ENCODE measurements around the gene CSF2RB. TPM values are rescaled to one million over a fixed set of nuclear protein-coding genes. Genes with fewer than 3 reads are reported as not detected.

CSF2RB gene
- total and polyA plus RNA-seq, 2 experiments from 2014 or later: 2.6 to 4.1 TPM

DNA sequence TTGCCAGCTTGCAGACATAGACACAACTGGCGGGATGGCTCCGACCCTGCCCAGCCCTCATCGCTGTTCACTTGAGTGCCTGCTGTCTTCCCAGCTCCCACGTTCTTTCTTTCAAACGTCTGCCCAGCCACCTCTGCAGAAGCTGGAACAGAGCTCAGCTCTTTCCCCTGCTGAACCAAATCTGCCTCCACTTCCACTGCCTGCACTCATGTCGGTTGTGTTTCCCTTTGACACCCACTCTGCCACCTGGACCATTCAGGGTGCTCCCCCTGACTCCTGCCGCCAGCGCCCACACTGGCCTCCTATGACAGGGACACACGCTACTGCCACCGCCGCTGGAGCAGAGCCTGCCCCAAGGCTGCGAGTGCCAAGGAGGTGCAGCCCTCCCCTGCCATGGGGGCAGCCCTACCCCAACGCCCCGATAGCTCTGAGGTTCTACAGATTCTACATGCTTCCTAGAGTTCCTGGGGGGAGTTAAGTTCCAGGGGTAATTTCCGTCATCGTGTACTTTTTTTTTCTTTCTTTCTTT, 67.9 kb downstream of the CSF2RB start:
- H3K4me3 ChIP-seq: no peak overlapping the region
- no peak overlapping the region for H2AFZ ChIP-seq
- H3K4me2 ChIP-seq (ENCODE audit: unreplicated experiment): no peak overlapping the region
- H3F3A ChIP-seq (ENCODE audit: insufficient read depth): no peaks in the 10 kb centered on the region
- H4K20me1 ChIP-seq (ENCODE audit: insufficient read depth): no peaks in the 10 kb centered on the region
- H3K9me2 ChIP-seq (ENCODE audit: insufficient read depth): no peaks in the 10 kb centered on the region
- H3K4me1 ChIP-seq (ENCODE audit: insufficient read depth): 0 out of 2 replicates have a peak, but pooled peaks cover 4% of the 10 kb centered on the region
- no peak overlapping the region for H3K27ac ChIP-seq
- H3K9me3 ChIP-seq (ENCODE audit: low read depth): no peaks in the 10 kb centered on the region
- in situ Hi-C loops (cut with MboI): loop anchor here (10.0 kb wide), 1 partner anchor 197 kb away; no protein-coding TSS in a partner anchor
- H3K9ac ChIP-seq: no peak overlapping the region
- H3K79me2 ChIP-seq (ENCODE audit: insufficient read depth): no peaks in the 10 kb centered on the region
- WGBS, 2 experiments (ENCODE audit: low coverage in 1 of 2, low lambda C conversion rate in 2 of 2, missing lambda C conversion rate in 2 of 2): 54 to 58% methylated on average over 14 to 16 of the region's 16 CpGs
- peaks cover 9% of the 10 kb centered on the region; the same call in 1 of the 2 replicates for H3K27me3 ChIP-seq (replicated peaks; ENCODE audit: insufficient read depth)
- no peak for TF ChIP-seq EZH2phosphoT487 (IDR thresholded peaks at IDR 0.05; ENCODE audit: insufficient read depth, low read depth)
- no peak for TF ChIP-seq EZH2 (IDR thresholded peaks at IDR 0.05; ENCODE audit: insufficient read depth, poor library complexity, severe bottlenecking)
- H3K36me3 ChIP-seq (ENCODE audit: low read depth): no peaks in the 10 kb centered on the region
- no peak for DNase-seq

DNA sequence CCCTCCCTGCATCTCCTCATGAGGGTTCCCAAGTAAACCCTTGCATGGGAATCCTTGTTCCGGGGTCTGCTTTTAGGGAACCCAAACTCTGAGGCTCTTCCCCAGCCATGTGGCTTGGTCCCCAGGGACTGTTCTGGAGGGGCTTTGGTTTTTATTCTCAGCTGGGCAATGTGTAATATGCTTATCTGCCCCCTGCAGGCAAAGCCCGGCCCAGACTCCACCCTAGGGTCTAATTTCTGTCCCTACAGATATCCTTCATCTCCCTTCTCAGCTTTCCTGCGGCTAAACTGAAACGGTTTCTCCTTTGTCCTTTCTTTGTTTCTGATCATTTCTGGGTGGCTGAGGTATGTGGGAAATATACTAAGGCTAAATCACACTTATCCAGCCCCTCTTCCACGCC, 68.7 kb downstream of the CSF2RB start:
- H3K27me3 ChIP-seq (replicated peaks; ENCODE audit: insufficient read depth): peaks cover 9% of the 10 kb centered on the region; the same call in 1 of the 2 replicates
- H3K4me3 ChIP-seq: no peak overlapping the region
- no peak overlapping the region for H3K4me2 ChIP-seq (ENCODE audit: unreplicated experiment)
- no peaks in the 10 kb centered on the region for H3K36me3 ChIP-seq (ENCODE audit: low read depth)
- 0 out of 2 replicates have a peak, but pooled peaks cover 4% of the 10 kb centered on the region for H3K4me1 ChIP-seq (ENCODE audit: insufficient read depth)
- TF ChIP-seq EZH2 (IDR thresholded peaks at IDR 0.05; ENCODE audit: insufficient read depth, poor library complexity, severe bottlenecking) (no peak), EZH2phosphoT487 (IDR thresholded peaks at IDR 0.05; ENCODE audit: insufficient read depth, low read depth) (no peak)
- no peak for DNase-seq
- no peaks in the 10 kb centered on the region for H3F3A ChIP-seq (ENCODE audit: insufficient read depth)
- no peak overlapping the region for H3K27ac ChIP-seq
- H3K79me2 ChIP-seq (ENCODE audit: insufficient read depth): no peaks in the 10 kb centered on the region
- no peak overlapping the region for H2AFZ ChIP-seq
- WGBS, 2 experiments (ENCODE audit: low coverage in 1 of 2, low lambda C conversion rate in 2 of 2, missing lambda C conversion rate in 2 of 2): 43 to 50% methylated on average over 5 of the region's 5 CpGs
- in situ Hi-C loops (cut with MboI): loop anchor here (10.0 kb wide), 1 partner anchor 197 kb away; no protein-coding TSS in a partner anchor
- no peaks in the 10 kb centered on the region for H3K9me2 ChIP-seq (ENCODE audit: insufficient read depth)
- H3K9ac ChIP-seq: no peak overlapping the region
- no peaks in the 10 kb centered on the region for H3K9me3 ChIP-seq (ENCODE audit: low read depth)
- H4K20me1 ChIP-seq (ENCODE audit: insufficient read depth): no peaks in the 10 kb centered on the region

DNA sequence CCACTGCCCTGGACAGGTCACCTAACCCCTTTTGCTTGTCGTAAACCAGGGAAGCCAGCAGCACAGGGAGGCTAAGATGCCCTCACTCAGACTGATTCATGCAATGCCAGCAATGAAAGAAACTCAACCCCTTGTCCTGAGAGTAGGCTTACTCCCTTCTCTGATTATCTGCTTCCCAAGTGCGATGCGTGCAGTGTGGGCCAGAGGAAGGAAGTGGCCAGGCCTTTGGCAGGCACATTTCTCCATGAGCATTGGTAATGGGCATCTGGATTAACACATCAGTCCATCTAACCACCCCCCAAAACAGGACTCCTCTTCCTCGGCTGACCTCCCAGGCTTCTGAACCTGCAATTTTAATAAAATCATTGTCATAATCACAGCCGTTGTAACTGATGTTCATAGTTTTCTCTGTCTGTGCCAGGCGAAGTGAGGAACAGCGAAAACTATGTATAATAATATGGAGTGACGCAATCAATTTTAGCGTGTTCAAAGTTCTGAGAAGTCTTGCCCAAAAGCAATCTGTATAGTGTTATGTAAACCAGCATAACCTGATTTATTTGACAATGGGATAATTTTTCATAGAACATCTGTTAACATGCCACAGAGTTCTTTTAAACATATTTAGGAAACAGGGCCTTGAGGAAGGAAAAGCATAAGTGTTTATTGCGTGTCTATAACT, 71.9 kb downstream of the CSF2RB start:
- no peaks in the 10 kb centered on the region for H4K20me1 ChIP-seq (ENCODE audit: insufficient read depth)
- no peak overlapping the region for H3K4me2 ChIP-seq (ENCODE audit: unreplicated experiment)
- H3K4me1 ChIP-seq (ENCODE audit: insufficient read depth): no peaks in the 10 kb centered on the region
- in situ Hi-C loops (cut with MboI): loop anchor here (10.0 kb wide), 1 partner anchor 201 kb away; no protein-coding TSS in a partner anchor
- peaks cover 34% of the 10 kb centered on the region for H3K27me3 ChIP-seq (replicated peaks; ENCODE audit: insufficient read depth)
- no peaks in the 10 kb centered on the region for H3K9me3 ChIP-seq (ENCODE audit: low read depth)
- no peaks in the 10 kb centered on the region for H3K36me3 ChIP-seq (ENCODE audit: low read depth)
- H3K9ac ChIP-seq: no peak overlapping the region
- no peaks in the 10 kb centered on the region for H3K79me2 ChIP-seq (ENCODE audit: insufficient read depth)
- H3K4me3 ChIP-seq: no peak overlapping the region
- no peak overlapping the region for H2AFZ ChIP-seq
- no peaks in the 10 kb centered on the region for H3F3A ChIP-seq (ENCODE audit: insufficient read depth)
- TF ChIP-seq EZH2 (IDR thresholded peaks at IDR 0.05; ENCODE audit: insufficient read depth, poor library complexity, severe bottlenecking) (no peak), EZH2phosphoT487 (IDR thresholded peaks at IDR 0.05; ENCODE audit: insufficient read depth, low read depth) (no peak)
- H3K9me2 ChIP-seq (ENCODE audit: insufficient read depth): no peaks in the 10 kb centered on the region
- 60 to 64% methylated on average over 10 of the region's 10 CpGs for WGBS, 2 experiments (ENCODE audit: low coverage in 1 of 2, low lambda C conversion rate in 2 of 2, missing lambda C conversion rate in 2 of 2)
- H3K27ac ChIP-seq: no peak overlapping the region
- no peak for DNase-seq

DNA sequence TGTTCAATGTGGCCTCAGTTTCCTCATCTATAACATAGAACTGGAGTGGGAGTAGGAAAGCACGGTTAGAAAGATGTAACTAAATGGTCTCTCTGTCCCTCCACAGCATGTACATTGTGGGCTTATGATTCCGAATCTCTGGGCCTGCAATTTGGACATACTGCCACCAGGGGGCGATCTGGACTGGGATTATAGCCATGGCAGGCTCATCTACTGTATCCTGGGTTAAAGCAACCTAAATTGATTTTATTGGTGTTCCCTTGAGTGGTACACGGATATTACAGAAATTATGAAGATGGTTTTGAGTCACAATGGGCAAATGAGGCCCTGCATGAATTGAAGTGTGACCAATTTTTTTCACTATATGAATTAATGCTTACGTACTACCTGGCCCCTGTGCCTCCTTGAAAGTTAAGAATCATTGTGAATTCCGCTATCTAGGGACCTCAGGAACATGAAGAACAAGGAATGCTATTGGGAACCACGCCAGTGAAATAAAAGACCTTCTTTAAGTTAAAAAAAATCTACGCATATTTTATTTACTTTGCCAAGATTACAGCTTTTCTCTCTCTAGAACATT, 72.9 kb downstream of the CSF2RB start:
- H3K36me3 ChIP-seq (ENCODE audit: low read depth): no peaks in the 10 kb centered on the region
- H3K9ac ChIP-seq: no peak overlapping the region
- H3K9me2 ChIP-seq (ENCODE audit: insufficient read depth): no peaks in the 10 kb centered on the region
- in situ Hi-C loops (cut with MboI): loop anchor here (10.0 kb wide), 1 partner anchor 202 kb away; no protein-coding TSS in a partner anchor
- DNase-seq: no peak
- TF ChIP-seq EZH2 (IDR thresholded peaks at IDR 0.05; ENCODE audit: insufficient read depth, poor library complexity, severe bottlenecking) (no peak), EZH2phosphoT487 (IDR thresholded peaks at IDR 0.05; ENCODE audit: insufficient read depth, low read depth) (no peak)
- H3K27me3 ChIP-seq (replicated peaks; ENCODE audit: insufficient read depth): peaks cover 42% of the 10 kb centered on the region
- WGBS, 2 experiments (ENCODE audit: low coverage in 1 of 2, low lambda C conversion rate in 2 of 2, missing lambda C conversion rate in 2 of 2): 59 to 64% methylated on average over 8 of the region's 8 CpGs
- no peak overlapping the region for H3K4me2 ChIP-seq (ENCODE audit: unreplicated experiment)
- no peaks in the 10 kb centered on the region for H3F3A ChIP-seq (ENCODE audit: insufficient read depth)
- H3K79me2 ChIP-seq (ENCODE audit: insufficient read depth): no peaks in the 10 kb centered on the region
- H3K4me1 ChIP-seq (ENCODE audit: insufficient read depth): no peaks in the 10 kb centered on the region
- H2AFZ ChIP-seq: no peak overlapping the region
- no peak overlapping the region for H3K27ac ChIP-seq
- H3K9me3 ChIP-seq (ENCODE audit: low read depth): no peaks in the 10 kb centered on the region
- no peaks in the 10 kb centered on the region for H4K20me1 ChIP-seq (ENCODE audit: insufficient read depth)
- H3K4me3 ChIP-seq: no peak overlapping the region
